ENCODE data around the gene SLC16A6.

DNA sequence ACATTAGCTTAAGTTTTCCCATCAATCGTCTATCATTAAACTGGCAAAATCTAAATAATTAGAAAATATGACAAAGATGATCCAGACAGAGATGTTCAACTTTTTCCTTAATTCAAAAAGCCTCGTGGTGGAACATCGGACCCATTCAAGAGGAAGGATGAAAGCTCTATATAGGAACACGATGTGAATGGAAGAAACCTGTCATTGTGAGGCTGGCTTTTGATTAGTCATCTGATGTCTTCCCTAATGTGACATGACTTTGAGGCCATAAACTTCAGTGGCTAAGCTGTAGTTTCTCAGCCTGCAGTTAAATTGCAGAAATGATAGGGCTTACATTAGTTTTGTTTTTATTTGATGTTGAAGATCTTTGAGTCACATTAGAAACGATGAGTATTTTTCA is 42.0 kb downstream of the SLC16A6 start:
- no peak for TF ChIP-seq CTCF (conservative IDR thresholded peaks at IDR 0.05 in 1 of 2, IDR thresholded peaks at IDR 0.05 in 1 of 2; ENCODE audit: extremely low read depth in 1 of 2, insufficient read depth in 1 of 2, low read depth in 1 of 2, low read length in 2 of 2)
- no peak for TF ChIP-seq EZH2 (IDR thresholded peaks at IDR 0.05; ENCODE audit: borderline replicate concordance, low read length)
